ENCODE results near the gene BBOX1. TPM values are rescaled to one million over a fixed set of nuclear protein-coding genes. Genes with fewer than 3 reads are reported as not detected.
"Not testable (repeated sequence)": the region's sequence is repeated elsewhere in the genome, so short reads cannot be mapped to it uniquely, and the experiment has no call there.

BBOX1 gene
- total and polyA plus RNA-seq, 3 experiments from 2014 or later, result not detected

DNA sequence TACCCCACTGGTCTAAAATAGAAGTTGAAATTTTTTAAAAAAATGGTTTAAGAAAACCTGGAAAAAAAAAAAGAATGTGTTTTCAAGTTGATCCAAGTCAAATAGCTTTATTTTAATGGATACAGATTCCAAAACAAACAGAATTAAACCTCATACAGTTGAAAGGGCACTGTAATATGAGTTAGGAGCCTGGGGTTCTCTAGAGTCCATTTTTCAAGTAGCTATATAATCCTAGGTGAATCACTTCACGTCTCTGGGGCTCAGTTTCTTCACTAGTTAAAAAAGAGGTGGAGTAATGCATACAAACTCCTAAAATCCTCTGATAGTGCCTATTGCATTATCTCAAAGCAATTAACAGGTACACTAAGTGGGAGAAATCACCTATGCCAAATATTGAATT lies 132.9 kb downstream of the BBOX1 start:
- no peak overlapping the region for H3K27ac Mint-ChIP-seq
- H3K27me3 Mint-ChIP-seq, result peaks cover 0 to 14% of the 10 kb centered on the region in 2 donors
- no peaks in the 10 kb centered on the region for H3K27me3 ChIP-seq (ENCODE audit: insufficient read depth, low read length, poor library complexity, severe bottlenecking)
- no peaks in the 10 kb centered on the region for H3K4me1 Mint-ChIP-seq
- no peak overlapping the region for H3K4me3 Mint-ChIP-seq
- H3K9me3 Mint-ChIP-seq, result peaks cover 0 to 10% (median 0%) of the 10 kb centered on the region in 5 donors
- no peak for DNase-seq
- no peaks in the 10 kb centered on the region for H3K36me3 ChIP-seq (ENCODE audit: insufficient read depth, low read length)
- no peaks in the 10 kb centered on the region for H3K4me1 ChIP-seq (ENCODE audit: insufficient read depth, low read length)
- no peak overlapping the region for H3K4me3 ChIP-seq (ENCODE audit: low read length)
- H3K36me3 Mint-ChIP-seq, result no peaks in the 10 kb centered on the region
- no peak overlapping the region for H3K27ac ChIP-seq (ENCODE audit: low read depth, low read length)
- ChIA-PET POLR2A (no interaction called here), CTCF (no interaction called here)
- H3K9me3 ChIP-seq (ENCODE audit: low read length), result no peaks in the 10 kb centered on the region

DNA sequence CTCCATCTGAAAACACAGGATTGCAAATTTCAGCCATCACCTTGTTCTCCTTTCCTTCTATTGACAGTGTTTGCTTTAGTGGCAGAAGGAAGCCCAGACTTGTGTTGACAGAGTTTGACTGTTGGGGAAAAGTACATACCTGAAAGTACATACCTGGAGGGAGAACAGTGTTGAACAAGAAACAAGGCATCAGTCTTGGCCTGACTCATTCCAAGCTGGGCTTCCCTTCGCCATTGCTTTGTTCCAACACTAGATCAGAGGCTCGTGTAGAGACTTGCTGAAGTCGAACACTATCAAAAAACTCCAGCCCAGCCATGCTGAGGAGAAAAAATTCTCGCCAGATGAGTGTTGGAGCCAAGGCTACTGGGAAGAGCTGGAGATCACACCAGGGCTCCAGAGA lies 133.4 kb downstream of the BBOX1 start:
- Mint-ChIP-seq H3K9me3 (peaks cover 0 to 10% (median 0%) of the 10 kb centered on the region in 5 donors), H3K4me3 (no peak overlapping the region), H3K27ac (no peak overlapping the region), H3K4me1 (no peaks in the 10 kb centered on the region), H3K27me3 (peaks cover 0 to 14% of the 10 kb centered on the region in 2 donors), H3K36me3 (no peaks in the 10 kb centered on the region)
- ChIA-PET POLR2A (no interaction called here), CTCF (no interaction called here)
- no peak overlapping the region for H3K4me3 ChIP-seq (ENCODE audit: low read length)
- no peaks in the 10 kb centered on the region for H3K36me3 ChIP-seq (ENCODE audit: insufficient read depth, low read length)
- no peaks in the 10 kb centered on the region for H3K27me3 ChIP-seq (ENCODE audit: insufficient read depth, low read length, poor library complexity, severe bottlenecking)
- no peaks in the 10 kb centered on the region for H3K4me1 ChIP-seq (ENCODE audit: insufficient read depth, low read length)
- DNase-seq, result no peak
- no peaks in the 10 kb centered on the region for H3K9me3 ChIP-seq (ENCODE audit: low read length)
- no peak overlapping the region for H3K27ac ChIP-seq (ENCODE audit: low read depth, low read length)

DNA sequence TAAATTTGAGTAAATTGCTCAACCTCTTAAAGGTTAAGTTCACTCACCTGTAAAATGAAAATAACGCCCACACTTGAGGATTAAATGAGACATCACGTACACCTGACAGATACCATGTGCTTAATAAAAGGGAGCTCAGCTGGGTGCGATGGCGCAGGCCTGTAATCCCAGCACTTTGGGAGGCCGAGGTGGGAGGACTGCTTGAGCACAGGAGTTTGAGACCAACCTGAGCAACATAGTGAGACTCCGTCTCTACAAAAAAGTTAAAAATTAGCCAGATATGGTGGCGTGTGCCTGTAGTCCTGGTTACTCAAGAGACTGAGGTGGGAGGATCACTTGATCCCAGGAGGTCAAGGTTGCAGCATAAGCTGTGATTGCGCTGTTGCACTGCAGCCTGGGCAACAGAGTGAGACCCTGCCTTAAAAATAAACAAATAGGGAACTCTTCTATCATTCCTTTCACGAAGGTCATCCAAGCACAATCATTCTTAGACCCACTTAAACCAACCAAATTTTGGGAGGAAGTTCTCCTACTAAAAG lies 134.1 kb downstream of the BBOX1 start:
- no peaks in the 10 kb centered on the region for H3K36me3 Mint-ChIP-seq
- H3K9me3 Mint-ChIP-seq, result peaks cover 0 to 10% (median 0%) of the 10 kb centered on the region in 5 donors
- ChIA-PET POLR2A (no interaction called here), CTCF (no interaction called here)
- Histone ChIP-seq H3K27me3 (ENCODE audit: insufficient read depth, low read length, poor library complexity, severe bottlenecking) (no peaks in the 10 kb centered on the region), H3K36me3 (ENCODE audit: insufficient read depth, low read length) (no peaks in the 10 kb centered on the region), H3K4me3 (ENCODE audit: low read length) (no peak overlapping the region), H3K9me3 (ENCODE audit: low read length) (no peaks in the 10 kb centered on the region), H3K4me1 (ENCODE audit: insufficient read depth, low read length) (no peaks in the 10 kb centered on the region), H3K27ac (ENCODE audit: low read depth, low read length) (no peak overlapping the region)
- H3K4me1 Mint-ChIP-seq, result no peaks in the 10 kb centered on the region
- no peak for DNase-seq
- H3K27ac Mint-ChIP-seq, result no peak overlapping the region
- H3K27me3 Mint-ChIP-seq, result peaks cover 0 to 14% of the 10 kb centered on the region in 2 donors
- H3K4me3 Mint-ChIP-seq, result no peak overlapping the region

DNA sequence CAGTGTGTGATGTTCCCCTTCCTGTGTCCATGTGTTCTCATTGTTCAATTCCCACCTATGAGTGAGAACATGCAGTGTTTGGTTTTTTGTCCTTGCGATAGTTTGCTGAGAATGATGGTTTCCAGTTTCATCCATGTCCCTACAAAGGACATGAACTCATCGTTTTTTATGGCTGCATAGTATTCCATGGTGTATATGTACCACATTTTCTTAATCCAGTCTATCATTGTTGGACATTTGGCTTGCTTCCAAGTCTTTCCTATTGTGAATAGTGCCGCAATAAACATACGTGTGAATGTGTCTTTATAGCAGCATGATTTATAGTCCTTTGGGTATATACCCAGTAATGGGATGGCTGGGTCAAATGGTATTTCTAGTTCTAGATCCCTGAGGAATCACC lies 134.9 kb downstream of the BBOX1 start:
- H3K36me3 Mint-ChIP-seq; H3K27ac Mint-ChIP-seq; POLR2A ChIA-PET; H3K4me3 ChIP-seq (ENCODE audit: low read length); H3K4me1 Mint-ChIP-seq; DNase-seq; H3K36me3 ChIP-seq (ENCODE audit: insufficient read depth, low read length); H3K27me3 ChIP-seq (ENCODE audit: insufficient read depth, low read length, poor library complexity, severe bottlenecking); CTCF ChIA-PET; H3K27ac ChIP-seq (ENCODE audit: low read depth, low read length); H3K4me1 ChIP-seq (ENCODE audit: insufficient read depth, low read length); H3K9me3 ChIP-seq (ENCODE audit: low read length); H3K4me3 Mint-ChIP-seq: not testable (repeated sequence)
- Mint-ChIP-seq H3K27me3 (peaks cover 0 to 14% of the 10 kb centered on the region in 2 donors), H3K9me3 (peaks cover 0 to 10% (median 0%) of the 10 kb centered on the region in 5 donors)

Other genes starting within 250 kb of the BBOX1 start
- gene FIBIN, start 46.7 kb upstream of the BBOX1 start, total RNA-seq, result not detected
- not detected for gene FIBIN, start 46.7 kb upstream of the BBOX1 start, polyA plus RNA-seq

All from CD8-positive, alpha-beta memory T cell (primary cell).